ENCODE measurements around the gene KDM5A.
"Not testable (repeated sequence)": the region's sequence is repeated elsewhere in the genome, so short reads cannot be mapped to it uniquely, and the experiment has no call there.

Gene KDM5A

DNA sequence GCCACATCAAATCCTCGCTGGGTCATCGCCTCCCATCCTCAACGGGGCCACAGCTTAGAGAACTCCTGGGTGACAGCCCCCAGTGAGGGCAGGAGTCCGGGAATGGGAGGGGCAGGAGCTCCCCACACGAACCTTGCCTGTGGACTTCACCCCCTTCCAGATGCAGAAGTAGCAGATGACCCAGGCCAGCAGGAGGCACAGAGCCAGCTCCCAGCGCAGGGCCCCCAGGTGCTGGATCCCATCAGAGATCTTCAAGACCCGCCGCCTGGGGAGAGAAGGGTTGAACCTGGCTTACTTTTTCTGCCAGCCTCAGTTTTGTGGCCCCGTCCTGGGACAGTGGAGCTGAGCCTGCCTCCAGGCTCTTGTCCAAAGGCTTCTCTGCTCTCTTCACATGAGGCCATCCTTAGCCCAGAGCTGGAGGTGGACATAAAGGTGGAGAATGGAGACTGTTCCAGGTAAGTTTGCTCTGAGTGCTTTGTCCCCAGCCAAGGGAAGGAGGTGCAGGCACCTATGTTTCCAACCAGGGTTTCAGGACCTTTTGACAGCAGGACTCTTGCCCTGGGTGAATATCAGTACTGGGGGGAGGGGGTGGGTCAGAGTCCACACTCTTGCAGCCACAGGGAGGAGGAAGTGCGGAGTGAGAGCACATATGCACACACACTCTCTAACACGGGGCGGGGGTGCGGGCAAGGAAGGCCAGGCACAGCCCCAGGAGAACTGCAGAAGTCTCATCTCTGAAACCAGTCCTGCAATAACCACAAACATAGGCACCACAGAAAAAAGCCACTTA lies 151.9 kb downstream of the KDM5A start:
- DNase-seq, result no peak

DNA sequence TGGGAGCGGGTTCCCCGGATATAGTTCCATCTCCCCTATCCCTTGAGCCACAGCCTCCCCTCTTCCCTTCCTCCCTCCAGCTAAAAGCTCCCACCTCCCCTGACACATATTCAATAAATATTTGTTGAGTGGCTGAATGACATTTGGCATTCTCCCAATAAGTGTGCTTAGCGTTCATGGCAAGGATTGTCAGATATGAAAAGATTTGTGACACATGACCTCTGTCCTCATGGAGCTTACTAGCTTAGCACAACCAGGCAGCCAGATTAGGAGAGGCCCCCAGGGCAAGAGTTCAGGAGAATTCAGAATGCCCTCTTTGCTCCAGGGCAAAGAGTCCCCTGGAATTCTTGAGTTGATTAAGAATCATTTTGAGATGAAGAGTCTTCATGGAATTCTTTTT lies 152.7 kb downstream of the KDM5A start:
- no peak for DNase-seq

DNA sequence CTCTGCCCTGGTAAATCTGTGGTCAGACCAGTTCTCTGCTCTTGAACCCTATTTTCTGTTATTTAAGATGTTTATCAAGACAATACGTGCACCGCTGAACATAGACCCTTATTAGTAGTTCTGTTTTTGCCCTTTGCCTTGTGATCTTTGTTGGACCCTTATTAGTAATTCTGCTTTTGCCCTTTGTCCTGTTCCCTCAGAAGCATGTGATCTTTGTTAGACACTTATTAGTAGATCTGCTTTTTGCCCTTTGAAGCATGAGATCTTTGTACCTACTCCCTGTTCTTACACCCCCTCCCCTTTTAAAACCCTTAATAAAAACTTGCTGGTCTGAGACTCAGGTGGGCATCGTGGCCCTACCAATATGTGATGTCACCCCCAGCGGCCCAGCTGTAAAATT lies 153.2 kb downstream of the KDM5A start:
- not testable (repeated sequence) for DNase-seq

DNA sequence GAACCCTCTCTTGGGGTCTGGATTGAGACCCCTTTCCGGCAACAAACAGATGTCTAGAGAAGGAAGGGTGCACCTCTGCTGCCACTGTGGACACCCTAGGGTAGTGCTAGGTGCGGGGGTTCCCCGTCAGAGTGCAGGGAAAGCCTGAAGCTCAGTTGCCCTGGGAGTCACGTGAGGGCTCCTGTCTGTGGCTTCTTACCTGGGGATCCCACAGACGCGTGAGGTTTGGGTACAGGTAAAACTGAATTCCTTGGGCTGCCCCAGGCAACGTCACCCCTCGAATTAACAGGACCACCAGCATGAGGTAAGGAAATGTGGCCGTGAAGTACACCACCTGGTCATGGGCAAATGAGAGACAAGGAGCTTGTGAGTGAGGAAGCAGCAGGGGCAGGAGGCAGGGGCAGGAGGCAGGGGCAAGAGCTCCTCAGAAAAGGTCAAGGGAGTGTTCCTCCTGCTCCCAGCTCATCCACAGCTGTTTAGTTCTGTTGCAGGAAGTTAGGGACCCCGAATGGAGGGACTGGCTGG lies 154.2 kb downstream of the KDM5A start:
- no peak for DNase-seq

DNA sequence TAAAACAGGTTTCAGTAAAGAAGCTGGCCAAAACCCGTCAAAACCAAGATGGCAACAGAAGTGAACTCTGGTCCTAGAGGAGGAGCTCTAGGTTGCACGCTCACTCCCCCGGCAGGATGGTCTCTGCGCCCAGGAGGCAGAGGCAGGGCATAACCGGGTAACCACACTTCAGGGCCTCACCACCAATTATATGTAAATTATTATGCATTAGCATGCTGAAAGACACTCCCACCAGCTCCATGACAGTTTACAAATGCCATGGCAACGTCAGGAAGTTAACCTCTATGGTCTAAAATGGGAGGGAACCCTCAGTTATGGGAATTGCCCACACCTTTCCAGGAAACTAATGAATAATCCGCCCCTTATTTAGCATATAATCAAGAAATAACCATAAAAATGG lies 155.1 kb downstream of the KDM5A start:
- no peak for DNase-seq

DNA sequence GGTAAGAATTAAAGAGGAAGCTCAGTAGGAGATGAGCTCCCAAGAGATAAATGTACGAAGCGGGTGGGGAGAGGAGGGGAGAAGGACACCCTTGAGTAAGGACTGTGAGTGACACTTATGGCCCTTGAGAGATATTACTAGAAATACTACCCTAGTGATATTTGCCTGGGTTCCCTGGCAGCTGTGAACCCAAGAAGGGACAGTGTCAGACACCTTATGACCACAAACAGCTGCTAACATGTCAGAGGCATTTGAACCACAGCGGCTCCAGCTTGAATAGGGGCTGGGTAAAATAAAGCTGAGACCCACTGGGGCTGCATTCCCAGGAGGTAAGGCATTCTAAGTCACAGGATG lies 155.5 kb downstream of the KDM5A start:
- no peak for DNase-seq

DNA sequence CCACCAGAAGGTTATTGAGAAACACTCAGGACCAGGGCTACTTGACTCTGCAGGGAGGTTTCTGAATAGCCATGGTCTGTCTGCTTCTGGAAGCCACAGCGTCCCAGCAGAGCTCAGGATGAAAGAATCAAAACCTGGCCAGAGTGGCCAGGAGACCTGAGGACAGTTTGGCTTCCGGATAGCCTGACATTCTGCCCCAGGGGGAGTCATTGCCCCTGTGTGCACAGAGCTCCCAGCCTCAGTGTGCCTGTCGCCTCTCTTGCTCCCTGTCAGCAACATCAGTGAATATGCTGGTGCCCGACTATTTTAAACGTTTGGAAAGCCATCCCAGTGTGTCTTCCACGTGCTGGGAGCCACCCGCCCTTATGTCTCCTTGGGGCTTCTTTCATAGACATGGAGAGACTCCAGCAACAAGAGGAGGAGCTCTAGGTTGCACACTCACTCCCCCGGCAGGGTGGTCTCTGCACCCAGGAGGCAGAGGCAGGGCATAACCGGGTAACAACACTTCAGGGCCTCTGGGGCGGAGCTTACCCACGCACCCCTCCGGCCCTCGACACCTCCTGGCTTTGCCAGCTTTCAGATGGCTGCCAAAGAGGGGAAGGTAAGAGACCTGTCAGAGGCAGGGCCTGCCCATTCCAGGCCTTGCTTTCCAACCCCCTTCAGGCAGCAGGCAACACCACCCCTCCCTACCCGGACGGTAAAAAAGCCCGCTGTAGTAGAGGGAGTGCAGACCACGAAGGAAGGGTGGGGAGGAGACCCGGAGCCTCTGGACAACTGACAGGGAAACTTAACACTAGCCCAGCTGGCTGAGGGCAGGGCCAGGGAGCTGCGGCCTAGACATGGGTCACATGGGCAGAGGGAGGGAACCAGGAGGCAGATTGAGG lies 156.1 kb downstream of the KDM5A start:
- no peak for DNase-seq

DNA sequence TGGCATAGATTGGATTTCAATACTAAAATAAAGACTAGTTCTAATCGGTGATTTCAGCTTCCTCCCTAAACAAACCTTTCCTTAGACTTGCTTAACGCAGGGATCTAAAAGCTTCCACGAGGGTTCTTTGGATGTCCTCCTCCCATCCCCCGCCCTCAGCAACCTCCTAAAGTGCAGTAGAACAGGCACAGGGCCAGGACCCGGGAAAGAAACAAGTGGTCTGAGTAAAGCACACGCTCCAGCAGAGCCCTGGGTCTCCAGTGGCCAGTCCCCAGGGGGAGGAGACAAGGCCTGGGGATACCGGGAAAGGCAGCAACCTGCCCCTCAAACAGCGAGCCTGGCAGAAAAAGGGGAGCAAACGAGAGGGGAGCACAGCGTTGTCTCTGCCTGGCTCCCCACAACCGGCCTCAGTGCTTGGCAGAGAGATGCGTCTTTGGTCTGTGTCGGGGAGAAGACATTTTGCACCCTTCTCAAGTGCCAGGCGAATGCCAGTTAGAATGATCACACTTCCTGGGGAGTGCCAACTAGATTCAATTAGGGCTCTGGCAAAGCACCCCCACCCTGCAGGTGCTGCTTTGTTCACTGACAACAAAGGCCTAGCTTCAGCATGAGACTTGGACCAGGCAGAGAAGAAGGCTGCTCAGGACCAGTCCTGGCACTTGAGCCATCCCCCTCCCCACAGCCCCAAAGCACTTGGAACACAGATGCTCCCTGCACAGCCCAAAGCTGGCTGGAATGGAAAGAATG lies 158.0 kb downstream of the KDM5A start:
- no peak for DNase-seq
